HCT116 (cell line): ENCODE data around the gene MST1.

ENCODE experiments used
- EZH2phosphoT487 ChIP-seq: fragments of 200-600 bp; IDR thresholded peaks from 2 replicates; pipeline ENCODE4 v1.6.1; 2018; ENCODE audit warnings: antibody characterized with exemption, borderline replicate concordance
- POLR2A ChIP-seq: IDR thresholded peaks from 2 replicates; pipeline ENCODE4 v1.7.0; 2011; ENCODE audit warnings: borderline replicate concordance; ENCODE audit not compliant: insufficient read depth, insufficient read length; ENCODE audit errors: extremely low read depth
- RAD21 ChIP-seq: IDR thresholded peaks from 2 replicates; pipeline ENCODE4 v1.6.1; 2012; ENCODE audit warnings: low read depth, mild to moderate bottlenecking
- ZBTB33 ChIP-seq: IDR thresholded peaks from 2 replicates; pipeline ENCODE4 v1.6.1; 2011; ENCODE audit warnings: mild to moderate bottlenecking, low read length, moderate library complexity; ENCODE audit not compliant: insufficient replicate concordance; ENCODE audit errors: extremely low read depth

GRCh38 chr3:49717211-49717958 lies 28.1 kb upstream of the MST1 start:
- TF ChIP-seq RAD21 (no peak), POLR2A (no peak), EZH2phosphoT487 (no peak), ZBTB33 (no peak)
